K562 (cell line): ENCODE results near the gene CCDC9.

ENCODE experiments used
- ARHGAP35 ChIP-seq: fragments of 450-650 bp; IDR thresholded peaks from 2 replicates; pipeline ENCODE4 v1.6.1; 2018; ENCODE audit not compliant: partially characterized antibody
- ATF2 ChIP-seq: sonication (generic); formaldehyde crosslinking; IDR thresholded peaks from 2 replicates; pipeline ENCODE4 v1.8.1; 2022; ENCODE audit warnings: missing genetic modification reagents
- CCAR2 ChIP-seq: fragments of 200-400 bp; formaldehyde crosslinking; IDR thresholded peaks from 2 replicates; pipeline ENCODE4 v1.6.1; 2017; ENCODE audit warnings: mild to moderate bottlenecking, low read depth, low read length
- CTCF ChIP-seq, 3 experiments: IDR thresholded peaks in 2 of 3; conservative IDR thresholded peaks in 1 of 3; 2 replicates each; pipeline ENCODE4 v1.5.1; 2011 to 2012; ENCODE audit warnings: low read length in 3 of 3, mild to moderate bottlenecking in 3 of 3, control low read depth in 2 of 3, improper control_type of control experiment in 1 of 3, inconsistent platforms in 1 of 3, low read depth in 1 of 3, mixed read lengths in 1 of 3, moderate library complexity in 1 of 3; ENCODE audit not compliant: insufficient read depth in 2 of 3
- ELF1 ChIP-seq: fragments of 200-800 bp; sonication (Bioruptor generic); IDR thresholded peaks from 2 replicates; pipeline ENCODE4 v1.6.1; 2016; ENCODE audit warnings: missing genetic modification characterization, missing compliant biosample characterization
- TAF15 ChIP-seq: fragments of 200-400 bp; formaldehyde crosslinking; IDR thresholded peaks from 2 replicates; pipeline ENCODE4 v1.6.1; 2017; ENCODE audit warnings: mild to moderate bottlenecking, low read depth, low read length, moderate library complexity
- TBP ChIP-seq: optimal IDR thresholded peaks from 2 replicates; pipeline ENCODE3; 2011; ENCODE audit warnings: low read depth, low read length, improper control_type of control experiment
- TOE1 ChIP-seq, 2 experiments: fragments of 450-650 bp in 1 of 2; sonication (generic) in 1 of 2; formaldehyde crosslinking in 1 of 2; IDR thresholded peaks; 2 replicates each; pipeline versions ENCODE4 v1.7.1 to v1.8.0; 2016 to 2022; ENCODE audit warnings: borderline replicate concordance in 2 of 2, mild to moderate bottlenecking in 2 of 2, antibody characterized with exemption in 1 of 2, inconsistent platforms in 1 of 2, low read depth in 1 of 2, missing genetic modification reagents in 1 of 2, moderate library complexity in 1 of 2
- TRIM25 ChIP-seq: fragments of 450-650 bp; IDR thresholded peaks from 2 replicates; pipeline ENCODE4 v1.7.0; 2016; ENCODE audit warnings: borderline replicate concordance
- U2AF2 ChIP-seq: fragments of 200-400 bp; formaldehyde crosslinking; optimal IDR thresholded peaks from 2 replicates; pipeline ENCODE3; 2017; ENCODE audit warnings: low read depth, mild to moderate bottlenecking, low read length
- ZNF384 ChIP-seq: IDR thresholded peaks from 2 replicates; pipeline ENCODE4 v1.6.1; 2012; ENCODE audit warnings: low read depth, low read length, improper control_type of control experiment

GRCh38 chr19:47215581-47215980 is 40.7 kb upstream of the CCDC9 start:
- TF ChIP-seq ARHGAP35 (no peak), TOE1 (IDR thresholded peaks at IDR 0.05; ENCODE audit: borderline replicate concordance) (no peak), TOE1 (CRISPR knock-in tag; IDR thresholded peaks at IDR 0.05; ENCODE audit: borderline replicate concordance, low read depth) (no peak), ELF1 (tag) (no peak), TBP (no peak), TAF15 (no peak), CTCF (IDR thresholded peaks at IDR 0.05 in 2 of 3, conservative IDR thresholded peaks at IDR 0.05 in 1 of 3; ENCODE audit: insufficient read depth in 2 of 3, low read depth in 1 of 3, low read length in 3 of 3) (no peak), CCAR2 (no peak), U2AF2 (no peak), TRIM25 (no peak), ZNF384 (no peak), ATF2 (no peak)
